ENCODE measurements around the gene TNFAIP8. TPM values are rescaled to one million over a fixed set of nuclear protein-coding genes. Genes with fewer than 3 reads are reported as not detected.

Gene TNFAIP8
- total RNA-seq, 1 experiment from 2014 or later, result 16.4 TPM

GRCh38 chr5:119382169-119382568, 26.4 kb downstream of the TNFAIP8 start:
- BruUV-seq (replicated peaks), result no TSS peak
- Histone ChIP-seq H3F3A (ENCODE audit: insufficient read depth, low read depth) (no peaks in the 10 kb centered on the region), H3K9me3 (ENCODE audit: insufficient read depth, low read depth) (no peaks in the 10 kb centered on the region), H3K4me3 (no peak overlapping the region), H3K4me1 (replicated peaks; ENCODE audit: insufficient read depth) (no peaks in the 10 kb centered on the region), H2AFZ (no peak overlapping the region), H3K27ac (no peak overlapping the region), H3K27me3 (ENCODE audit: insufficient read depth, low read depth) (no peaks in the 10 kb centered on the region), H4K20me1 (ENCODE audit: insufficient read depth) (no peaks in the 10 kb centered on the region), H3K4me2 (no peak overlapping the region), H3K79me2 (ENCODE audit: low read depth) (0 out of 2 replicates have a peak, but pooled peaks cover 4% of the 10 kb centered on the region), H3K36me3 (ENCODE audit: low read depth) (no peaks in the 10 kb centered on the region), H3K9me2 (ENCODE audit: insufficient read depth) (no peaks in the 10 kb centered on the region)
- POLR2A ChIA-PET (ENCODE audit: unreplicated experiment), result no interaction called here
- CTCF ChIA-PET, result no interaction called here
- intact Hi-C loops (cut with micrococcal nuclease; ENCODE audit: unreplicated experiment), result no loop called here
- TF ChIP-seq, protein P1, sequence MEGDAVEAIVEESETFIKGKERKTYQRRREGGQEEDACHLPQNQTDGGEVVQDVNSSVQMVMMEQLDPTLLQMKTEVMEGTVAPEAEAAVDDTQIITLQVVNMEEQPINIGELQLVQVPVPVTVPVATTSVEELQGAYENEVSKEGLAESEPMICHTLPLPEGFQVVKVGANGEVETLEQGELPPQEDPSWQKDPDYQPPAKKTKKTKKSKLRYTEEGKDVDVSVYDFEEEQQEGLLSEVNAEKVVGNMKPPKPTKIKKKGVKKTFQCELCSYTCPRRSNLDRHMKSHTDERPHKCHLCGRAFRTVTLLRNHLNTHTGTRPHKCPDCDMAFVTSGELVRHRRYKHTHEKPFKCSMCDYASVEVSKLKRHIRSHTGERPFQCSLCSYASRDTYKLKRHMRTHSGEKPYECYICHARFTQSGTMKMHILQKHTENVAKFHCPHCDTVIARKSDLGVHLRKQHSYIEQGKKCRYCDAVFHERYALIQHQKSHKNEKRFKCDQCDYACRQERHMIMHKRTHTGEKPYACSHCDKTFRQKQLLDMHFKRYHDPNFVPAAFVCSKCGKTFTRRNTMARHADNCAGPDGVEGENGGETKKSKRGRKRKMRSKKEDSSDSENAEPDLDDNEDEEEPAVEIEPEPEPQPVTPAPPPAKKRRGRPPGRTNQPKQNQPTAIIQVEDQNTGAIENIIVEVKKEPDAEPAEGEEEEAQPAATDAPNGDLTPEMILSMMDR (conservative IDR thresholded peaks at IDR 0.05), result no peak
- no peak for TF ChIP-seq EZH2 (IDR thresholded peaks at IDR 0.05; ENCODE audit: low read depth)
- DNase-seq, result no peak

DNA sequence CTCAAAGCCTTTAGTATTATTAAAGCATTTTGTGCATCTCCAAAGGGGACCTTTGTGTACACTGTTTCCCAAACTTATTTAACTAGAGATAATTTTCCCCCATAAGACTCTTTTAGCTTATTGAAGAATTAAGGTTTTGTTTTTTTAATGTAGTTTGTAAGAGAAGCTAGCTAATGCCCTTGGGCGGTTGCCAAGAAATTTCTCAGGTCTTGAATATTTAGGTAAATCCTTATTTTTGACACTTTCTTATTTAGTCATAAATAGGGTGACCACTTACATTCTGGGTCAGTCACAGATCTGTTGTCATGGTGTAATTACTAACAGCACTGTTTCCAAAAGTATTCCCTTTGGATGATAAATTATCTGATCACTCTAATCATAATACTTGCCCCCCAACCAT, 27.2 kb downstream of the TNFAIP8 start:
- no peaks in the 10 kb centered on the region for H3F3A ChIP-seq (ENCODE audit: insufficient read depth, low read depth)
- H3K79me2 ChIP-seq (ENCODE audit: low read depth), result 0 out of 2 replicates have a peak, but pooled peaks cover 4% of the 10 kb centered on the region
- H3K4me3 ChIP-seq, result no peak overlapping the region
- no peak for DNase-seq
- no peak overlapping the region for H2AFZ ChIP-seq
- no peaks in the 10 kb centered on the region for H4K20me1 ChIP-seq (ENCODE audit: insufficient read depth)
- TF ChIP-seq EZH2 (IDR thresholded peaks at IDR 0.05; ENCODE audit: low read depth), result no peak
- TF ChIP-seq, protein P1 (conservative IDR thresholded peaks at IDR 0.05), result no peak
- POLR2A ChIA-PET (ENCODE audit: unreplicated experiment), result interaction anchor here (0.6 kb wide), 1 partner anchor 114 kb away, joined by 3 read pairs; no protein-coding TSS in a partner anchor
- CTCF ChIA-PET, result no interaction called here
- H3K27me3 ChIP-seq (ENCODE audit: insufficient read depth, low read depth), result no peaks in the 10 kb centered on the region
- no peaks in the 10 kb centered on the region for H3K36me3 ChIP-seq (ENCODE audit: low read depth)
- H3K4me2 ChIP-seq, result no peak overlapping the region
- H3K9me3 ChIP-seq (ENCODE audit: insufficient read depth, low read depth), result no peaks in the 10 kb centered on the region
- no peaks in the 10 kb centered on the region for H3K4me1 ChIP-seq (replicated peaks; ENCODE audit: insufficient read depth)
- no peak overlapping the region for H3K27ac ChIP-seq
- H3K9me2 ChIP-seq (ENCODE audit: insufficient read depth), result no peaks in the 10 kb centered on the region
- no TSS peak for BruUV-seq (replicated peaks)
- intact Hi-C loops (cut with micrococcal nuclease; ENCODE audit: unreplicated experiment), result no loop called here

DNA sequence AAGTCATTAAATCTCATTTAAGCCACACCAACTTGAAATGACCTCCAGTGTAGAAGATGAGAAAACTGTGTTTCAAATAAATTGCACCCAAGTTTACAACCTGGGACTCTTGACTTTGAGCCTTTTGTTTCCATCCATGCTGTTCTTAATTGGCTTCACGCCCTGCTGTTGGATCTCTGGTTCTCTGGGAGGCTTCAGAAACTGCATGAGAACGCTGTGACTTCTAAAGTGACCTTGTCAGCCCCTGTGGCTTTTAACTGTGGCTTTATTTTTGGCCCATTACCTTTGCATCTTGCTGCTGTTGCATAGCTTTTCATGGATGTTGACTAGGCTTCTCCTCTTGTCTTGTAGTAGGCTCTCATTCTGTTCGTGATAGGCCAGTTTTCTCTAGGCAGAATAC, 29.3 kb downstream of the TNFAIP8 start:
- ChIA-PET CTCF (no interaction called here), POLR2A (ENCODE audit: unreplicated experiment) (no interaction called here)
- Histone ChIP-seq H3K36me3 (ENCODE audit: low read depth) (no peaks in the 10 kb centered on the region), H3K79me2 (ENCODE audit: low read depth) (0 out of 2 replicates have a peak, but pooled peaks cover 1% of the 10 kb centered on the region), H3K4me2 (no peak overlapping the region), H3K9me2 (ENCODE audit: insufficient read depth) (no peaks in the 10 kb centered on the region), H3K27ac (no peak overlapping the region), H4K20me1 (ENCODE audit: insufficient read depth) (no peaks in the 10 kb centered on the region), H3F3A (ENCODE audit: insufficient read depth, low read depth) (no peaks in the 10 kb centered on the region), H3K4me3 (no peak overlapping the region), H3K9me3 (ENCODE audit: insufficient read depth, low read depth) (no peaks in the 10 kb centered on the region), H3K4me1 (replicated peaks; ENCODE audit: insufficient read depth) (no peaks in the 10 kb centered on the region), H2AFZ (no peak overlapping the region), H3K27me3 (ENCODE audit: insufficient read depth, low read depth) (no peaks in the 10 kb centered on the region)
- intact Hi-C loops (cut with micrococcal nuclease; ENCODE audit: unreplicated experiment), result no loop called here
- no TSS peak for BruUV-seq (replicated peaks)
- TF ChIP-seq EZH2 (IDR thresholded peaks at IDR 0.05; ENCODE audit: low read depth), result no peak
- TF ChIP-seq, protein P1 (conservative IDR thresholded peaks at IDR 0.05), result no peak
- DNase-seq, result no peak
